GM19324 (cell line): ENCODE results near the gene EGFR.

ENCODE experiments used
- ATAC-seq: cut with Tn5 transposase; IDR thresholded peaks from one replicate; pipeline ENCODE4 v1.9.1; 2021; ENCODE audit warnings: mild to moderate bottlenecking, moderate library complexity; ENCODE audit not compliant: unreplicated experiment, low FRiP score

The EGFR gene

GRCh38 chr7:55178863-55179773, 160.3 kb downstream of the EGFR start:
- no peak for ATAC-seq

GRCh38 chr7:55179931-55180682, 161.3 kb downstream of the EGFR start:
- no peak for ATAC-seq

GRCh38 chr7:55180963-55181542, 162.2 kb downstream of the EGFR start:
- ATAC-seq = no peak

GRCh38 chr7:55181762-55182161, 162.9 kb downstream of the EGFR start:
- no peak for ATAC-seq

- ATAC-seq = no peak
These were observed 165.1 kb downstream of the EGFR start for GRCh38 chr7:55183897-55184296.

DNA sequence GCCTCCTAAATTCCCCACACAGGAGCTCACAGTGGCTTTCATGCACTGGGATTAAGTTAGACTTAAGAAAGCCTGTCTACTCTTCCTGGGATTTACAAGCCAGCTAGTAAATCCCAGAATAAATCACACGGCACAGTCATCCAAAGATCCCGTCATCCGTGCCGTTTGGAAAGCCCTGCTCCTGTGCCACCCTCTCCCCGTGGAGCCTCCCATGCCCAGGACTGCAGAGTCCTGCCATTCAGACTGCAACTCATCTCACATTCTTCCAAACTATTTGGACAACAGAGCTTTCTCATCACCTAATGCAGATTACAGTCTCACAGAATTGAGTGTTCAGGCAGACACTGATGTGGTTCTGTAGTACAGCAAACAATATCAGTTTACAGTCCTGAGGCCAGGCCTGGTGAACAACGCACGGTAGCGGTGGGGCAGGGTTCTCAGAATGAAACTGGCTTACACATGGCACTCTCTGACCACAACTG, 166.5 kb downstream of the EGFR start:
- ATAC-seq = no peak

DNA sequence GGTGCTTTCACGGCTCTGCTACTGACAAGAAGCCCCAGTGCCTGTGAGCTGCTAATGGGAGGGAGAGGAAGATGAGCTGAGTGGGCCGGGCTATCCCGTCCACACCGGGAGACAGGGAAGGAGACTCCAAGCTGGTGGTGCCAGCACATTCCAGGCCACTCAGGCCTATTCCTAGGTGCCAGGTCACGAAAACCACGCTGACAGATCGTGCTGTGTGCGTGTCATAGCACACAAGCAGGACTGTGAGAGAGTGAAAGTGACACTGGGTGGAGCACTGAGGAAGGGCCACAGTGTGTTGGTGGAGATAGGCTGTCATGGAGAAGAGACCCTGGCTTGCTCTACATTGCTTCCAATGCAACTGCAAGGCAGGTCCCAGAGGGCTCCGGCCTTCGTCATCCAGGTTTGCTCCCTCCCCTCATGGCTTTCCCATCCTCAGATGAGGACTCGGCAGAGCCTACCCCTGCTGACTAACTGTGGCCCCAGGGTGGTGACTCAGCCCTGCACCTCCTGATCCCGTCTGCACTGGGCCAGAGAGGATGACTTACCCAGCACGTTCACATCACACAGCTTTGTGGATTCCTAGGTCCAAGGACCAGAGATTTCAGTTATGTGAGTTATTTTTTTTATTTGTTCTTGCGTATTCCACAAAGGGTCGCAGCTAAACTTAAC, 167.3 kb downstream of the EGFR start:
- ATAC-seq = no peak

GRCh38 chr7:55187701-55188491, 169.1 kb downstream of the EGFR start:
- no peak for ATAC-seq

GRCh38 chr7:55188590-55189138, 169.8 kb downstream of the EGFR start:
- ATAC-seq = no peak

DNA sequence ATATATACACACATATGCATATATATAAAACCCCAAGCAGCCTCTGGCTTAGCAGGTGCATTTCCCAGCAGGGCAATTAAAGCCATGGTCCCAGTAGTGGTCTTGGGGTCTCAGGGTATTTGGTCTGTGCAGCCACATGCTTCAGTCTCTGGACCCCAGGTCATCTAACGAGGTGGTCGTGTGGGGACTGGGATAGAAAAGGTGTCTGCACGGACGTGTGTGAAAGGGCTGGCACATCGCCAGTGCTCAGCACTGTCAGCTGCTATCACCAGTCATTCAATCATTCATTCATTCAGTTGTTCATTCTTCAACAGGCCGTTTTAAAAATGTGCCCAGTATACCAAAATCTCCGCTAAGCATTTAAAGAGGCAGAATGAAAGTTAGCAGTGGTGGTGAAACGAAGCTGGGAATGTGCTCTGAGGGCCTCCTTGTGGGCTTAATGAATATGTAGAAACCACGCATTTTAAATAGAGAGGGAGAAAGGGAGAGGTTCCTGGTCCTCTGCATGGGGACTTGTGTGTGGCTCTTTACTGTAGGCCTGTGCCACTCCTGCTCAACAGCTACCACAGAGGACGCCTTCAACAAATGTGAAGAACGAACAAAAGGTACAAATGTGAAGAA, 170.4 kb downstream of the EGFR start:
- ATAC-seq = no peak

DNA sequence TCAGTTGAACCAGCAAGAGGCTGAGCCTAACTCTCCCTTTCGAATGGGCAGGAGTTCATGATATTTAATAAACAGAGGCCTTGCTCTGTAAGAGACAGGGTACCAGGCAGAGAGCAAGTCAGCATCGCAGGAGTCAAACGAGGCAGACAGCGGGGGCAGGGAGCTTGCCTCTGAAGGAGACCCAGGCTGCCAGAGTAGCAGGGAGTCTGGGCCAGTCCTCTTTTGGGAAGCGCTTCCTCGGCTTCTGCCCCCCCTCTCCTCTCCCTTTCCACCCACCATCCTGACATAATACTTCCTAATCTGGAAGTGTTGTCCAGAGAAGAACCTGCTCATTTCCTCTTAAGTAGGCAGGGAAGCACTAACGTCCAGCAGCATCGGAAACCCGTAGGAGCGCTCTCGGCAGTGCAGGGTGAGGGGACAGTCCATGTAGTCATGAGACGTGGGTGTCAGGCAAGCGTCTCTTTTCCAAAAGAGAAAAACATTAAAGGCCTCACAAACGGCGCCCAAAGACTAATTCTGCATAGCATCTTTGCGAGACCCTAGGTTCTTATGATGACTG, 171.1 kb downstream of the EGFR start:
- ATAC-seq = no peak

DNA sequence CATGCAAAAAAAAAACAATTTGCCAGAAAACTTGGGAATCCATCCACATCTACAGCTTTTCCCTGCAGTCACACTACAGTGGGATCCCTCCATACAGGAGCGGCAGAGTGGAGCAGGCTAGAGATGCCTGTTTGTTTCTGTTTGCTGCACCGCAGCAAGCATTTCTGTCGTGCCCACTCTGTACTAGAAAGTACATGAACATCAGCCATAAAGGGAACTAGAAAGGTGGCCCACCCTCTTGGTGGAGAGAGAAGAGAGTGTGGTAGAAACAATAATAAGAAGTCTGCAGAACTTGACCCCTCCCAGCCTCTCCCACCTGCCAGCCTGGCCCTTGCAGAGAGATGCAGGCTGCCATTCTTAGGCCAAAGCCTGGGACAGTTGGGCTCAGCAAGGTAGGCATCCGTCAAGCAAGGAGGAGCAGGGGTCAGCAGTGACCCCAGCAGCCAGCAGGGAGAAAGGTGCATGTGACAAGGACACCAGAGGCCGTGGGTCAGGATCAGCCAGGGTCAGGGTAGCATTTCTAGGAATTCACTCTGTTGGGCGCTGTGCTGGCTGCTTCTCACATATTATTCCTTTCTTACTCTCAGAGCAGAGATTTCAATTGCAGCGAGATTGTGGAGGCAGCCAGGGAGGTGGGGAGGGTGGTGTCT, 171.8 kb downstream of the EGFR start:
- ATAC-seq = no peak

- ATAC-seq = no peak
These were observed 172.5 kb downstream of the EGFR start for GRCh38 chr7:55191161-55191925.

- no peak for ATAC-seq
These were observed 173.3 kb downstream of the EGFR start for GRCh38 chr7:55191926-55192692.

DNA sequence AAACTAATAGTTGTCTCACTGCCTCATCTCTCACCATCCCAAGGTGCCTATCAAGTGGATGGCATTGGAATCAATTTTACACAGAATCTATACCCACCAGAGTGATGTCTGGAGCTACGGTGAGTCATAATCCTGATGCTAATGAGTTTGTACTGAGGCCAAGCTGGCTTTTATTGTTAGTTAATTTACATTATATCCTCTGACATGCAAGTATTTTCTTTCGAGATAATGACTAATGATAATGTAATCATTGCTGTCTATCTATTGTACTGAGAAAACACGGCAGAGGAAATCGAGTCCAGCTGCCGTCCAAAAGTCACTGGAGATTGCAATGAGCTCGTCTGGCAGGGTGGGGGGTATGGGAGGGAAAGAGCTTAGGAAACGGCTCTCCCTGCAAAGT, 173.9 kb downstream of the EGFR start:
- ATAC-seq = no peak

DNA sequence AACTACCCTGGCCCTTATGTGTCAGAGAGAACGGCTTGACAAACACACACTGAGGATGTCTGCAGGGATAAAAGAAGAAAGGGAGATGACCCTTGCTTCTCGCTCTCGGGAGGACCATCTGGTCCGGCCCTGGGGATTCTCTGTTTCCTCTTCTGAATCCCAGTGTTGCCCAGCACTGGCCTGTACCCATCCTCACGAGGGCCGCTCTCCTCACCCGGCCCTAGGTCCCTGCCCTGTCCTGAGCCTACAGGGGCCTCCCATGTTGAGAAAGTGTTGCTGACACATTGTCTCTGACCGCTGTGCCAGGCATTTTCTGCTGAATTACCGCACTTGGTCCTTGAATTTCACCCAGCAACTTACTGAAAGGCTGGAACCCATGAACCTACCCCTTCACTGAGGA, 174.4 kb downstream of the EGFR start:
- ATAC-seq = no peak

GRCh38 chr7:55194522-55194921, 175.7 kb downstream of the EGFR start:
- ATAC-seq = no peak
